HG03045 (cell line): ENCODE data around the gene HSPA12B.

Experiments used
- ATAC-seq: cut with Tn5 transposase; IDR thresholded peaks from one replicate; pipeline ENCODE4 v1.9.1; 2021; ENCODE audit warnings: mild to moderate bottlenecking, moderate library complexity; ENCODE audit not compliant: unreplicated experiment

Gene HSPA12B

GRCh38 chr20:3728354-3728753 lies 4.1 kb upstream of the HSPA12B start:
- no peak for ATAC-seq

- ATAC-seq = no peak
These were observed 3.6 kb upstream of the HSPA12B start for GRCh38 chr20:3728876-3729275.

GRCh38 chr20:3729378-3729777 lies 3.1 kb upstream of the HSPA12B start:
- no peak for ATAC-seq

GRCh38 chr20:3729811-3730540 lies 2.5 kb upstream of the HSPA12B start:
- no peak for ATAC-seq

- no peak for ATAC-seq
These were observed 1.4 kb upstream of the HSPA12B start for GRCh38 chr20:3730803-3731672.

- ATAC-seq = no peak
These were observed 550 bp upstream of the HSPA12B start for GRCh38 chr20:3731944-3732326.

- ATAC-seq = no peak
These were observed 872 bp downstream of the HSPA12B start for GRCh38 chr20:3733119-3733995.

- ATAC-seq = no peak
These were observed 1.8 kb downstream of the HSPA12B start for GRCh38 chr20:3734111-3734843.

- ATAC-seq = no peak
These were observed 3.3 kb downstream of the HSPA12B start for GRCh38 chr20:3735768-3736167.

- ATAC-seq = no peak
These were observed 5.9 kb downstream of the HSPA12B start for GRCh38 chr20:3738111-3739053.

- no peak for ATAC-seq
These were observed 6.8 kb downstream of the HSPA12B start for GRCh38 chr20:3739054-3739925.

- no peak for ATAC-seq
These were observed 7.5 kb downstream of the HSPA12B start for GRCh38 chr20:3739926-3740451.

- no peak for ATAC-seq
These were observed 8.3 kb downstream of the HSPA12B start for GRCh38 chr20:3740615-3741301.

- ATAC-seq = no peak
These were observed 9.5 kb downstream of the HSPA12B start for GRCh38 chr20:3741836-3742458.

- no peak for ATAC-seq
These were observed 10.8 kb downstream of the HSPA12B start for GRCh38 chr20:3743251-3743650.

- ATAC-seq = no peak
These were observed 11.6 kb downstream of the HSPA12B start for GRCh38 chr20:3744037-3744436.
